Activated T-cell treated with anti-CD3 and anti-CD28 coated beads for 1 hour (primary cell): Measurements from ENCODE around the gene RMP24.
"Not testable (repeated sequence)": the region's sequence is repeated elsewhere in the genome, so short reads cannot be mapped to it uniquely, and the experiment has no call there.

Source experiments
- DNase-seq: peaks from one replicate; pipeline ENCODE4 v3.0.0-alpha.2; 2020; ENCODE audit warnings: low read depth

Gene RMP24

DNA sequence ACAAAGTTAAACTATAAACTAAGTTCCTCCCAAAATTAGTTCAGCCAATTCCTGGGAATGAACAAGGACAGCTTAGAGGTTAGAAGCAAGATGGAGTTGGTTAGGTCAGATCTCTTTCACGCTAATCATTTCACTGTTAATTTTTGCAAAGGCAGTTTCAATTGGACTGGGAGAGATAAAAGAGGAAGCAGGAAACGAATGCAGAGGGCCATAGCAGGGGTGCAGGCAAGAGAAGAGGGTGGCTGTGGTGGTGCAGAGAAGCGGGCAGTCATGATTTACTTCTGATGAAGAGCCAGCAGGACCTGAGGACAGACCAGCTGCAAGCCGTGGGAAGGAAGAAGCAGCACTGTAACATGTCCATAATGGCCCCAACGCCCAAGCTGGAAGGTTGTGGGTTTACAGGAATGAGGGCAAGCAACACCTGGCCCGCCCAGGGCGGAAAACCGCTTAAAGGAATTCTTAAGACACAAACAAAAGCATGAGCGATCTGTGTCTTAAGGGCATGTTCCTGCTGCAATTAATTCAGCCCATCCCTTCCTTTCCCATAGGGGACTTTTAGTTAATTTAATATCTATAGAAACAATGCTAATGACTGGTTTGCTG is 4.1 kb upstream of the RMP24 start:
- DNase-seq, result no peak

DNA sequence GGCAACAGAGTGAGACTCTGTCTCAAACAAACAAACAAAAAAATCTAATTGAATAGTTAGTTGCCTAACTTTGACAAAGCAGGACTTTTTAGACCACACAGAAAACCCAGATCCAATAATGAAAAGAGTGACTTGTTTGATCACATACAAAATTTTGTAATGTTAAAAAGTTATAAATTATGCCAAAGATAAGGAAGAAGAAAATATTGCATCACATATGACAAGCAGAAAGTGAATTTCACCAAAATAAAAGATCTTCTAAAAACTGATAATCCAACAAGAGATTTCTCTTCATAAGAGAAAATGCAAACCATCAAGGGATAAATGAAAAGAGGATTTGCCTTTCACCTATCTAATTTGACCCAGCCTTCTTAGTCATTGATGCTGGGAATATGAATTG is 2.8 kb upstream of the RMP24 start:
- no peak for DNase-seq

DNA sequence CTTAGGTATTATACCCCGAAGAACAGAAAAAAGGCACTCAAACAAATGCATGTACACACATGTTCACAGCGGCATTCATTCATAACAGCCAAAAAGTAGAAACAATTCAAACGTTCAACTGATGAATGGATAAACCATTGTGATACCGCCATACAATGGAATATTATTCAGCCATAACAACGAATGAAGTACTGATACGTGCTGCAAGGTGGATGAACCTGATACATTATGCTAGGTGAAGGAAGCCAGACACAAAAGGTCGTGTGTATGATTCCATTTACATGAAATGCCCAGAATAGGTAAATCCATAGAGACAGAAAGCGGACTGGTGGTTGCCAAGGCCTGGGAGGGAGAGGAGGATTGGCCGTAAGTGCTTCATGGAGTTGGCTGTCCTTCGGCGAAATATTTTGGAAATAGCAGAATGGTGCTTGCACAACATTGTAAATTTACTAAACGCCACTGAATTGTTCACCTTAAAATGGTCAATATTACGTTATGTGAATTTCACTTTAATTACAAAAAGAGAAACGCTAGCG is 750 bp upstream of the RMP24 start:
- DNase-seq, result no peak

DNA sequence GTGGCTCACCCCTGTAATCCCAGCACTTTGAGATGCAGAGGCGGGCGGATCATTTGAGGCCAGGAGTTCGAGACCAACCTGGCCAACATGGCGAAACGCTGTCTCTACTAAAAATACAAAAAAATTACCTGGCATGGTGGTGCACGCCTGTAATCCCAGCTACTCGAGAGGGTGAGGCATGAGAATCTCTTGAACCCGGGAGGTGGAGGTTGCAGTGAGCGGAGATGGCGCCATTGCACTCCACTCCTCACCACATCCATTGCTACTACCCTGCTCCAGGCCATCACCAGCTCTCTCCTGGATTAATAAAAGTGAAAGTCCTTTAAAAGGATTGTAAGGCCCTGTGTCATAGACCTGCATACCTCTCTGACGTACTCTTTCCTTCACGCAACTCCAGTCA is 1.2 kb downstream of the RMP24 start:
- no peak for DNase-seq

DNA sequence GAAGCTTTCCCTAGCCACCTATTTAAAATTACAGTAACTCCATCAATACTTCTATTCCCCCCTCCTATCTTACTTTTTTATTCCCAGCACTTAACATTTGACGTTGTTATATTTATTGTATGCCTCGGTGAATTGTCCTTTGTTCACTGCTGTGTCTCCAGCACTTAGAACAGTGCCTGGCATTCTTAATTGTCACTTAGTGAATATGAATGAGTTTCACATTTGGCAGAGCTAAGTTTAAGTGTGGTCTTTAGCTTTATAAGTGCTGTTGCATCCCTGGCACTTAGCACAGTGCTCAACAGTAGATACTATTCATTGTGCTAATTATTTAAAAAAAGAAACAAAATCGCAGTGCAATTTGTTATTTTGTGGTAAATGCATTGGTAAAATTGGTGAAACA is 1.7 kb downstream of the RMP24 start:
- DNase-seq, result no peak

DNA sequence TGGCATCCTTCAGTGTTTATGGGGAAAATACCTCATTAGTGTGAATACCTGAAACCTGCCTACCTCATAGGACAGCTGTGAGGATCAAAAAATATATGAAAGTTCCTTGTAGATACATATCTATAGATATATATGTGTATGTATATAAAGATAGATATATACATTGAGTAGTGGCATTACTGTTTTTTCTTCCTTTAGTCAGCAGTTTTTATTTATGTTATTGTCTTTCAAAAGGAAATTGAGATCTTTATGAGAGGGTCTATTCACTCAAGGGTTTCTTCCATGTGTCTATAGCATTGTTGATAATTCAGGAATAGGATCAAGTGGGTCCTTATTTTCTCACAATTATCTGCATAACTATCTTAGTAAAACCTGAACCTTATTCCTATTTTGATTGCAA is 6.6 kb downstream of the RMP24 start:
- no peak for DNase-seq

DNA sequence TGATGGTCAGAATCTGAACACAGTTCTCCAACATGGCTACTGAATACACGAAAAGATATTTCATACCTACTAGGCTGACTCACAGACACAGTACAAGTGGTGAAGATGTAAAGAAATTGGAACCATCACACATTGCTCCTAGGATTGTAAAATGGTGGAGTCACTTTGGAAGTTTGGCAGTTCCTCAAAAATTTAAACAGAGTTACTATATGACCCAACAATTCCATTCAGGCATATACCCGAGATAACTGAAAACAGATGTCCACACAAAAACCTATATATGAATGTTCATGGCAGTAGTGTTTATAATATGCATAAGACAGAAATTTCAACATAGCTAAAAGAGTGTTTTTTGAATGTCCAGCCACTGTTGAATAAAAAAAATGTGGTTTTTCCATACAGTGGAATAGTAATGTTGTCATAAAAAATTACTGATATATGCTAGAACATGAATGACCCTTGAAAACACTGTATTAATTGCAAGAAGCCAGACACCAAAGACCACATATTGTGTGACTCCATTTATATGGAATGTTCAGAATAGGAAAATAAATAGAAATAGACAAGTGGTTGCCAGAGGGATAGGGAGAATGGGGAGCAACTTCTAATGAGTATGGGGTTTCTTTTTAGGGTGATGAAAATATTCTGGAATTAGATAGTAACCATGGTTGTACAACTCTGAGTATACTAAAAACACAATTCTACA is 10.1 kb downstream of the RMP24 start:
- DNase-seq, result no peak

DNA sequence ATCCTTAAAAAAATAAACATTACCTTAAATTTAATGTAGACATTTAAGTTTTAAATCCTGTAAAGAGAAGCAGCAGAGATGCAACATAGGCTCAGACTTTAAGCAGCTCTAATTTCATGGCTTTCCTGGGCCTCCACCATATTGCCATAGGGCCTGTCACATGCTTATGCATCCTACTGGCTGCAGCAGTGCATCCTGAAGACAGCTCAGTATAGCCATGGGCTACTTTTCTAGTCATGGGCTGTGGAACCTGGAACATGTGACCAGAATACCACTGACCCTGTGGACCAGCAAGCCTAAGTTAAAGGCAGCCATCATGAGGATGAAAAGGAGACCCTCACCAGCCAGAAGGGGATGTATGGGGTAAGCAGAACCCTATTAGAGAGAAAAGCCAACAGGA is 10.7 kb downstream of the RMP24 start:
- no peak for DNase-seq

DNA sequence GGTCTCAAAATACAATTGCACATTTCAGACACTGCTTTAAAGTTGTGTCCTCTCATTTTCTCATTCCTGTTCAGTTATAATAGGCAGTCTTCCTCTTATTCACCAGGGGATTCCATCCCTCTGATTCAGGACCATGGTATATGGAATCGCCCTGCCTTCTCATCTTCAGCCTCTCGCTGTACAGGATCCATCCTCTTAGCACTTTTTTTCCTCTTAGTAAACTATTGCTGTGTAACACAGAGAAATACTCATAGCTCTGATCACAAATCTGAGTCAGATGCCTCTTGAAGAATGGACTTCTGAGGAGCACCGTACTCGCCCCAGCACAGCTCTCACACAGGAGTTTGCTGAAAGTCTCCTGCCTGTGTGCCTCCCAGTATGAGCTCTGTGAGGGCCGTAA is 11.3 kb downstream of the RMP24 start:
- no peak for DNase-seq

DNA sequence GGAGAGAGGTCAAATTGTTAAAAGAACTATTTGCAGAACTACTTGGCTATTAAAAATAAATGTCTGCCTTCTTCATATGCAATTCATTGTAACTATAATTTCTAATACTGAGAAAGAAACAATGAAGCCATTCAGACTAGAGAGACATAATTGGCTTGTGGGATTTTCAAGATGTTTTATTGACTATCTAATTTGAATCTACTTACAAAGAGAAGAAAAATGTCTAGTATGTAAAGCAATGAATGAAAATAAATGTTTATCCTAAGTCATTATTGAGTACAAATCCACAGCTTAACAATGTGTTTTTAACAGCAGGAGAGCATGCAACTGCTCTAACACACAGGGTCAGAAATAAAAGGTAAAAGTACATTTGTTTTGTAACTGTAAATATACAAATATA is 19.2 kb downstream of the RMP24 start:
- no peak for DNase-seq

DNA sequence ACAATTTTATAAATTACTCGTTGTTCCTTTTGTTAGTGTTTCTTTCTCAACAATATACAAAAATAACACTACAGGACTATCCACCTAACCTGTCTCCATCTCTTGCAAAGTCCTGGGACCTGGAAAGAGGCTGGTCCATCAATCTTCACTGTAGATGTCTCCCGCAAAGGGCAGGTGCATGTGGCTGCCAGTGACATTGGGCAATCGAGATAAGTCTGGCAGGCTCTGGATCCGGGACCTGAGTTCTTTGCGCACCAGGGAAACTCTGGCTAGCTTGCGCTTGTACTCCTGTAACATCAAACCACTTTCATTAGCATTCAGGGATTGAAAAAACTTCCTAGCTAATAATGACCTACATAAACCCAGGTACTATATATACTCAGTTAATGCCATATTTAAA is 20.5 kb downstream of the RMP24 start:
- DNase-seq, result no peak

DNA sequence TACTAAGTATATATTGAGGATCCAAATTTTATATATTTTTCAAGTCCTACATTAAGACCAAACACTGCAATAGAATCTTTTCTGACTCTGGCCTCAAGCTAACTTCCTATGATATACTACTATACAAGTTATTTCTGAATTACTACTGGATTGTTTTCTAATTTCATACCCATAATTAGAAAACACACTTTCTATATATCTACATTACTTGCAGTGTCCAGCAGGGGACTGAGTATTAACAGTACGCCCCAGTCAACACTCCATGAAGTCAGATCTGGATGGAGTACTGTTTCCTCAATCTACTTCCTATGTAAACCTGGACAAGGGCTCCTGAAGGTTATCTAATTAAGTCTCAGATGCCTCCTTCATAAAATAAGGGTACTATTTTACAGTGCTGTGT is 26.5 kb downstream of the RMP24 start:
- DNase-seq, result no peak

DNA sequence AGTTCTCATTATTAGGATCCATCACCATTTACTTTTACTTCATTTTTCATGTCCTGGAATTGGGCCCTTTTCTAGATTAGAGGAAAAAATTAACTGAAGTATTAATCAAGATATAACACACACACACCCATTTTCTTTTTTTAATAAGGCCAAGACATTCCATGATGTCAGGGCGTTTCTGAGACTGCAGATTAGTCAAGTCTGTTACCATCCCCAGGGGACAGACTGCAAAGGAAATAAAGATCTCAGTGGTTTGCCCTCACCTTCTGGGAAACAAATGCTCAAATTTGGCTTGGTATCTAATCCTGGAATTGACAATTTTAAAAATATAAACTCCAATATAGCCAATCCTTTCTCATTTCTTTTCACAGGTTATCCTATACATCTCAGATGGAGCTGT is 27.4 kb downstream of the RMP24 start:
- no peak for DNase-seq

DNA sequence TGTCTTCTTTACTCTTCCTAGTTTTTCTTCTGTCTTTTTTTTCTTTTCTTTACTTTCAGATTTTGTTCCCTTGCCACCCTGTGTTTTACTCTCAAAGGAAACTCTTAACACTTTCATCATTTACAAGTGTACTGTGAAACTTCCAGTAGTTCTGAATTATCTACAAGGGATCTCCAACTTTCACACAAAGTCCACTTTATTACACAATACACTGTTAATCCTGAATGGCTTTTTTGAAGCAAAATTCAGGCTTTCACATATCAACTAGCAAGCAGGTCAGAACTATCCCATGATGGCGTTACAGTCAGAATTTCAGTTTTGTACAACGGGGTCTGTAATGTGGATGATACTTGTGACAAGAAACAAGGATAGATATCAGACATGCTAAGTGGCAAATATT is 34.5 kb downstream of the RMP24 start:
- no peak for DNase-seq

DNA sequence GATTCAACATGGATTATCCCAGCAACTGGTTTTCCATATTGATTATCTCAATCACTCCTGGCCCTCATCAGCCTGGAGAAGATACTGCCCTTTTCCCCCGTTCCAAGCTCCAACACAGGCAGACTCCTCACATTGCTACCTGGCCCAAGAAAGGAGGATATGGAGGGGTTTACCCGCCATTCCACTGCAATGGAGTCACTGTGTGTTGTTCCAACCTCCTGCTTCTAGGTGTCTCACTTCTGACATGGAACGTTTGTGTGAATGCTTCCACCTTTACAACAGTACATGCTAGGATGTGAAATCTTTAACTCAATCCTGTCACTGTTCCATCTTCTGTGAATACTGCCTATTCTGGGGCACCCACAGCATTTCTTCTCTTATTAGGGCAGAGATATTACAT is 36.7 kb downstream of the RMP24 start:
- DNase-seq, result no peak

DNA sequence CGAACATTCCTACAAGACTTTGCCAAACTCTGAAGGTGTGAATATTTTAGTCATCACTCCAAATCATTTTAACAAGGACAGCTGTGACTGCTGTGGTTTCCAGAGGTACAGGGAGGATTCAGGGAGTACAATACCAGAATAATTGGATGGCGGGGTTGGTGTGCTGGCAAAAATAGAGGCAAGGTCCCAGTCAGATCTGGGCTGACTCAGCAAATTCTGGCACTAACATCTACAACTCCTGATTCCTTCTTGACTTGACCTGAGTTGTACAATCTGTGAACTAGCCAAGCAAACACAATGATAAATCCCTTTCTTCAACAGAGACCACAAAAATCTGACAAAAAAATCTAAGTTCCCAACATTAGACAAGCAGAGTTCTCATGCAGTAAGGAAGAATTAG is 40.4 kb downstream of the RMP24 start:
- DNase-seq, result no peak

DNA sequence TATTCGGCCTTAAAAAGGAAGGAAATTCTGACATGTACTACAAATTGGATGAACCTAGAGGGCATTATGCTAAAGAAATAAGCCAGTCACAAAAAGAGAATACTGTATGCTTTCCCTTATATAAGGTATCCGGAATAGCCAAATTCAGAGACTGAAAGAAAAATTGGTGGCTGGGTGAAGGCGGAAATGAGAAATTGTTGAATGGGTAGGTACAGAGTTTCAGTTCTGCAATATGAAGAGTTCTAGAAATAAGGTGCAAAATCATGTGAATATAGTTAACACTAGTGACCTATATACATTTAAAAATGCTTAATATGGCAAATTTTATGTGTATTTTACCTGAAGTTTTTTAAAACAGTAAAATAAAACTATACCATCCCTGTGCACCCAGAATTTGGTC is 43.1 kb downstream of the RMP24 start:
- DNase-seq, result no peak

DNA sequence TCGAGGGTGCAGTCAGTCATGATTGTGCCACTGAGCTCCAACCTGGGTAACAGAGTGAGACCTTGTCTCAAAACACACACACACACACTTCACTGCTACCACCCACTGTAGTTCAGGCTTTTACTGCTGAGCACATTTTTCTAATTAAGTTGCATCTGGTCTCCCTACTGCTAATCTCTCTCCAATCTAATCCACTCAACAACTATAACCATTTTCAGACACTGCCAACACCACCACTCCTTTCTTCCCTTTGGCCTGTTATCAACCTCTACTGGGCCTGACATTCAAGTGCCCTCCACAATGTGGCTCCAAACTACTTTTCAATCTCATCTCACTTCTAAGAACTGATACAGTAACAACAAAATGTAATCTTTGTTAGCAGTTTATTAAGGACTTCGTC is 44.8 kb downstream of the RMP24 start:
- no peak for DNase-seq

DNA sequence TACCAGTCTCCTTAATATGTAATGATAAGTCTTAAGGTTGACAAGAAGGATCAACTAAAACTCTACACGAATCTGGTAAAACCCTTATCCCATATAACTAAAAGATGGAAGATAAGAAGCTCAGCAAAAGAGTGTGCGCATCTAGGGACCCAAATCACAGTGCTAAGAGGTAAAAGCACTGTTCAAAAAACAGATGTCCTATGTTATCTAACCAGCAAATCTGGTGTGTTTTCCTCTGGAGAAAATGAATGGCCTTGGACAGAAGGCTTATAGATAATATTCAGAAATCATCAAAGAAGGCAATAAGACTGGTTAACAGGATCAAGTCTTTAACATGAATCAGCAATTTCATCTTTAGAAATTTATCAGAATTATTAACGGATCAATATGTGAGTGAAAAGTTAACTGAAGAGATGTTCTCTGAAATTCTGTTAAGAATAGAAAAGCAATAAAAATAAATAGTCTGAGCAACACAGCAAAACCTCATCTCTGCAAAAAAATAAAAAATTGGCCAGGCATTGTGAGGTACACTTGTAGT is 47.8 kb downstream of the RMP24 start:
- DNase-seq, result no peak

DNA sequence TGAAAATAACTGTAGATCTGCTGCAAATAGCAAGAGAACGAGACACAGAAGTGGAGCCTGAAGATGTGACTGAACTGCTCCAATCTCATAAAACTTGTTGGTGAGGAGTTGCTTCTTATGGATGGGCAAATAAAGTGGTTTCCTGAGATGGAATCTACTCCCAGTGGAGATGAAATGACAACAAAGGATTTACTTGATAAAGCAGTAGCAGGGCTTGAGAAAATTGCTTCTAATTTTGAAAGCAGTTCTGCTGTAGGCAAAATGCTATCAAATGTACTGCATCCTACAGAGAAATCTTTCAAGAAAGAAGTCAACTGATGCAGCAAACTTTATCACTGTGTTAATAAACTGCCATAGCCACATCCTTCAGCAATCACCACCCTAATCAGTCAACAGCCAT is 50.9 kb downstream of the RMP24 start:
- no peak for DNase-seq

DNA sequence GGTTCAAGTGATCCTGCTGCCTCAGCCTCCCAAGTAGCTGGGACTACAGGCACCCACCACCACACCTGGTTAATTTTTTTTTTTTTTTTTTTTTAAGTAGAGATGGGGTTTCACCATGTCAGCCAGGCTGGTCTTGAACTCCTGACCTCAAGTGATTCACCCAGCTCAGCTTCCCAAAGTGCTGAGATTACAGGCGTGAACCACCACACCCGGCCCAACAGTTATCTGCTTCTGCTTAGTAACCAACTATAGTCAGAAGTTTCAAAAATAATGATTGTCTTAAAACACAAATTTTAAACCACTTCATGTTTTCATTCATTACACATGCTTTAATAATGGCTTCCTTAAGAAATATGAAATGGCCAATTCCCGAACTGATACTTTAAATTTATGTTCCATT is 51.8 kb downstream of the RMP24 start:
- not testable (repeated sequence) for DNase-seq

DNA sequence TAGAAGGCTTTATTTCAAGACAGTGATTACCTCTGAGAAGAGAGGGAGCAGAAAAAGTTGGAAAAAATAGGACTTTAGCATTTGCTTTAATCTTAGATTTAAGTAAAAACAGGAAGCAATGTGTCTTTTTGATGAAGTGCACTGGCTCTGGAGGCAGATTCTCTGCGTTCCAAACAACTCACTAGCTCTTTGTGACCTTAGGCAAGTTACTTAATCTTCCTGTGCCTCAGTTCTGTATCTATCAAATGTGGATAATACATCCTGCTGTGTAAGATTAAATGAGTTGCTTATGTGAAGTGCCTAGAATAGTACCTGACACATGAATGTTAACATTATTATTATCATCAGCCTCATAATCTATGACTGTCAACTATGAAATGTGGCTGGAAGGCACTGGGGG is 52.5 kb downstream of the RMP24 start:
- no peak for DNase-seq

DNA sequence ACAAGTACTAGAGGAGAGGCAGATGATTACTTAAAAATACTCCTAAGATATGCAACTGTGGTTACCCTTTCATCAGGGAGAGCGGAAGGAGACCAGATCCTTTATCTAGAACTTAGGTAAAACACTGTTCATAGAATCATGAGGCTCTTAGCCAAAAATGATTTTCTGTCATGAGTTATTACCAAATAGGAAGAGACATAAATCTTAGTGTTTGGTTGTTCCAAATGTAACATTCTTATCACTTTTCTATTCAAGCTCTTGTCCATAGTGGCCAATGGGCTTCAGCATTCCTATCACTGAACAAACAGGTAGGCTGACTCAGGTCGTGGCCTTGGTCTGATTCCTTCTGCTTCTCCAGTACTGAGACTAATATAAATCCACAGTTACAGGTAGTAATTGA is 56.4 kb downstream of the RMP24 start:
- no peak for DNase-seq
